OCI-LY3 (cell line): ENCODE results near the gene BPIFB3.

Source experiments
- H2AFZ ChIP-seq: fragments of 200-600, 300-600 bp; shearing (Covaris generic); 2 replicates; pipeline ENCODE4 v1.6.0; 2014; ENCODE audit warnings: antibody characterized with exemption, low read depth, low read length
- H3K27ac ChIP-seq: fragments of 200-600, 300-600 bp; sonication (generic); 2 replicates; pipeline ENCODE4 v1.5.1; 2014; ENCODE audit warnings: mild to moderate bottlenecking, low read length, moderate library complexity, mixed read lengths
- H3K27me3 ChIP-seq: fragments of 200-600, 300-600 bp; sonication (generic); 2 replicates; pipeline ENCODE4 v1.6.1; 2014; ENCODE audit warnings: low read depth, low read length, mixed read lengths
- H3K36me3 ChIP-seq: fragments of 200-600, 300-600 bp; sonication (generic); replicated peaks from 2 replicates; pipeline ENCODE3; 2014; ENCODE audit warnings: low read depth, low read length, mixed read lengths
- H3K4me1 ChIP-seq: fragments of 300-600, 200-600 bp; sonication (generic); 2 replicates; pipeline ENCODE4 v1.6.1; 2014; ENCODE audit warnings: low read length, mixed read lengths
- H3K4me2 ChIP-seq: fragments of 200-600, 300-600 bp; sonication (generic); 2 replicates; pipeline ENCODE4 v1.6.1; 2014; ENCODE audit warnings: low read length, mixed read lengths
- H3K4me3 ChIP-seq: fragments of 300-600, 200-600 bp; sonication (generic); 2 replicates; pipeline ENCODE4 v1.5.1; 2014; ENCODE audit warnings: antibody characterized with exemption, mild to moderate bottlenecking, low read length, moderate library complexity
- H3K79me2 ChIP-seq: fragments of 300-600, 200-600 bp; shearing (Covaris generic); 2 replicates; pipeline ENCODE4 v1.6.1; 2014; ENCODE audit warnings: mild to moderate bottlenecking, low read length, mixed read lengths
- H3K9ac ChIP-seq: fragments of 300-600, 200-600 bp; shearing (Covaris generic); 2 replicates; pipeline ENCODE4 v1.6.0; 2014; ENCODE audit warnings: mild to moderate bottlenecking, low read length, moderate library complexity
- H3K9me3 ChIP-seq: fragments of 200-600, 300-600 bp; shearing (Covaris generic); 2 replicates; pipeline ENCODE4 v1.6.1; 2014; ENCODE audit warnings: low read length, mixed read lengths; ENCODE audit not compliant: insufficient read depth
- H4K20me1 ChIP-seq: fragments of 200-600, 300-600 bp; sonication (generic); 2 replicates; pipeline ENCODE4 v1.6.1; 2016; ENCODE audit warnings: low read length, mixed read lengths; ENCODE audit not compliant: insufficient read depth
- EZH2phosphoT487 ChIP-seq: fragments of 200-600 bp; shearing (Covaris generic); IDR thresholded peaks from 2 replicates; pipeline ENCODE4 v1.6.1; 2018; ENCODE audit warnings: antibody characterized with exemption, mixed run types, low read depth
- TF ChIP-seq, protein P1 (sequence below): fragments of 200-600, 300-600 bp; sonication (generic); IDR thresholded peaks from 2 replicates; pipeline ENCODE4 v1.5.1; 2014; ENCODE audit warnings: antibody characterized with exemption, low read length, low read depth

The BPIFB3 gene

GRCh38 chr20:33068251-33068939 is 14.7 kb downstream of the BPIFB3 start:
- TF ChIP-seq, protein P1, sequence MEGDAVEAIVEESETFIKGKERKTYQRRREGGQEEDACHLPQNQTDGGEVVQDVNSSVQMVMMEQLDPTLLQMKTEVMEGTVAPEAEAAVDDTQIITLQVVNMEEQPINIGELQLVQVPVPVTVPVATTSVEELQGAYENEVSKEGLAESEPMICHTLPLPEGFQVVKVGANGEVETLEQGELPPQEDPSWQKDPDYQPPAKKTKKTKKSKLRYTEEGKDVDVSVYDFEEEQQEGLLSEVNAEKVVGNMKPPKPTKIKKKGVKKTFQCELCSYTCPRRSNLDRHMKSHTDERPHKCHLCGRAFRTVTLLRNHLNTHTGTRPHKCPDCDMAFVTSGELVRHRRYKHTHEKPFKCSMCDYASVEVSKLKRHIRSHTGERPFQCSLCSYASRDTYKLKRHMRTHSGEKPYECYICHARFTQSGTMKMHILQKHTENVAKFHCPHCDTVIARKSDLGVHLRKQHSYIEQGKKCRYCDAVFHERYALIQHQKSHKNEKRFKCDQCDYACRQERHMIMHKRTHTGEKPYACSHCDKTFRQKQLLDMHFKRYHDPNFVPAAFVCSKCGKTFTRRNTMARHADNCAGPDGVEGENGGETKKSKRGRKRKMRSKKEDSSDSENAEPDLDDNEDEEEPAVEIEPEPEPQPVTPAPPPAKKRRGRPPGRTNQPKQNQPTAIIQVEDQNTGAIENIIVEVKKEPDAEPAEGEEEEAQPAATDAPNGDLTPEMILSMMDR = no peak
- TF ChIP-seq EZH2phosphoT487 = no peak

GRCh38 chr20:33069673-33070072 is 16.0 kb downstream of the BPIFB3 start:
- Histone ChIP-seq H4K20me1 (no peaks in the 10 kb centered on the region), H3K9me3 (no peaks in the 10 kb centered on the region), H3K4me3 (no peak overlapping the region), H3K27me3 (peaks cover 18% of the 10 kb centered on the region), H3K9ac (no peak overlapping the region), H3K4me1 (no peaks in the 10 kb centered on the region), H3K79me2 (no peaks in the 10 kb centered on the region), H2AFZ (no peak overlapping the region), H3K27ac (no peak overlapping the region), H3K4me2 (no peak overlapping the region), H3K36me3 (no peaks in the 10 kb centered on the region)
- TF ChIP-seq, protein P1 = no peak
- no peak for TF ChIP-seq EZH2phosphoT487

More at GRCh38 chr20:33068251-33068939, 14.7 kb downstream of the BPIFB3 start:
- H3K27me3 ChIP-seq = peaks cover 13% of the 10 kb centered on the region; the same call in 1 of the 2 replicates
- H3K79me2 ChIP-seq = no peaks in the 10 kb centered on the region
- H3K4me1 ChIP-seq = no peaks in the 10 kb centered on the region
- H3K27ac ChIP-seq = no peak overlapping the region
- no peaks in the 10 kb centered on the region for H3K9me3 ChIP-seq
- H3K36me3 ChIP-seq = no peaks in the 10 kb centered on the region
- no peak overlapping the region for H3K4me3 ChIP-seq
- H2AFZ ChIP-seq = no peak overlapping the region
- no peaks in the 10 kb centered on the region for H4K20me1 ChIP-seq
- no peak overlapping the region for H3K4me2 ChIP-seq
- no peak overlapping the region for H3K9ac ChIP-seq

DNA sequence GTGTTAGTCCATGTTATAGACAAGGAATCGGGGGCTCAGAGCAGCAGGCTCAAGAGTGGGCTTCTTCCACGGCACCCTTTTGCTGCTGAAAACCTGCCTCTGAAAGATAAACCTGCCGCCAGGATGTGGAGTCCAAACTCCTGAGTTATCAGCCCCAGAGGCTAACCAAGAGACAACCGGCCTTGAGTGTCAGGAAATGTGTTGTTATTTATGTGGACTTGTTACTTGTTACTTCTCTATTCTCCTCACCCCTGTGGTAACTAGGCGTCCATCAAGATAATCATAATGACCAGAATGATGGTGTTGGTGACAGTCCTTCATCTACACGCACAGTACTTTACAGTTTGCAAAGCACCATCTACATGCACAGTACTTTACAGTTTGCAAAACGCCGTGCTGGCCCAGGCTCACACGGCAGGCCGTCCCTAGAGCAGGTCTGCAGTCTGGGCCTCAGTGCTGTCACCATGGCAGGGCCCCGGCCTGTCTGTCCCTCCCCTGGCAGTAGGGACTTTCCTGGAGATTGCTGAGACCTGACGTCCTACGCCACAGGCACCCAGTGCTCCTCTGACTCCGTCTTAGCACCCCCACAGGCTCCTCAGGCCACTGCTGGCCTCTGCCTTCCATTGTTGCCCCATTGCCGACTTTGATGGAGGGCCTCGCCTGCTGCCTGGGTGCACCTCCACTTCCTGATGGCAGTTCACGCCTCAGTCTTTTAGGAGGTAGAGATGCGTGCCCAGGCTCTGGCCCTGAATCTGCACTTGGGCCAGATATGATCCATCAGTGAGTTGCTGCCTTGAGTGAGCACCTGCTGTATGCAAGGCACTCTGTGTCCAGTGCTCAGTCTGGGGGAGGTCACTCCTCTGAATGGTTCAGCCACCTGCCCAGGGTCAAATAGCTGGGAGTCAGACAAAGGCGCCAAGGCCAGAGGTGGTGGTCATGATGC is 16.7 kb downstream of the BPIFB3 start:
- H3K4me2 ChIP-seq = no peak overlapping the region
- H3K36me3 ChIP-seq = no peaks in the 10 kb centered on the region
- no peak overlapping the region for H2AFZ ChIP-seq
- peaks cover 25% of the 10 kb centered on the region for H3K27me3 ChIP-seq
- H3K9me3 ChIP-seq = no peaks in the 10 kb centered on the region
- H3K4me3 ChIP-seq = no peak overlapping the region
- no peaks in the 10 kb centered on the region for H3K4me1 ChIP-seq
- H3K79me2 ChIP-seq = no peaks in the 10 kb centered on the region
- H4K20me1 ChIP-seq = no peaks in the 10 kb centered on the region
- no peak for TF ChIP-seq EZH2phosphoT487
- TF ChIP-seq, protein P1 = no peak
- H3K9ac ChIP-seq = no peak overlapping the region
- H3K27ac ChIP-seq = no peak overlapping the region

- no peaks in the 10 kb centered on the region for H3K4me1 ChIP-seq
- H3K9ac ChIP-seq = no peak overlapping the region
- TF ChIP-seq, protein P1 = no peak
- TF ChIP-seq EZH2phosphoT487 = no peak
- H3K27ac ChIP-seq = no peak overlapping the region
- no peaks in the 10 kb centered on the region for H4K20me1 ChIP-seq
- H3K27me3 ChIP-seq = peaks cover 33% of the 10 kb centered on the region
- H3K36me3 ChIP-seq = no peaks in the 10 kb centered on the region
- H3K4me2 ChIP-seq = no peak overlapping the region
- H3K4me3 ChIP-seq = no peak overlapping the region
- H3K79me2 ChIP-seq = no peaks in the 10 kb centered on the region
- H2AFZ ChIP-seq = no peak overlapping the region
- H3K9me3 ChIP-seq = no peaks in the 10 kb centered on the region
Observed at GRCh38 chr20:33071198-33071597, 17.5 kb downstream of the BPIFB3 start.
